Loucy (cell line): Measurements from ENCODE around the gene MARK1.

Source experiments
- H2AFZ ChIP-seq: fragments of 200-600 bp; sonication (generic); 2 replicates; pipeline ENCODE4 v1.6.0; 2016; ENCODE audit warnings: antibody characterized with exemption, mild to moderate bottlenecking, low read length, moderate library complexity
- H3F3A ChIP-seq: fragments of 200-600 bp; 2 replicates; pipeline ENCODE4 v1.6.0; 2016; ENCODE audit warnings: antibody characterized with exemption, low read depth, mild to moderate bottlenecking
- H3K27me3 ChIP-seq: fragments of 200-600 bp; sonication (generic); 2 replicates; pipeline ENCODE4 v1.6.1; 2014; ENCODE audit warnings: low read length, mild to moderate bottlenecking; ENCODE audit not compliant: insufficient read depth, poor library complexity, severe bottlenecking
- H3K36me3 ChIP-seq: fragments of 200-600 bp; sonication (generic); 2 replicates; pipeline ENCODE4 v1.6.1; 2016; ENCODE audit warnings: low read length; ENCODE audit not compliant: insufficient read depth
- H3K4me1 ChIP-seq: fragments of 200-600 bp; sonication (generic); 2 replicates; pipeline ENCODE4 v1.5.1; 2014; ENCODE audit warnings: low read length, mild to moderate bottlenecking; ENCODE audit not compliant: insufficient read depth, poor library complexity, severe bottlenecking
- H3K4me2 ChIP-seq: fragments of 200-600 bp; sonication (generic); 2 replicates; pipeline ENCODE4 v1.6.0; 2014; ENCODE audit warnings: antibody characterized with exemption, low read length, low read depth, mild to moderate bottlenecking; ENCODE audit not compliant: poor library complexity, severe bottlenecking
- H3K4me3 ChIP-seq: fragments of 200-600 bp; sonication (generic); 2 replicates; pipeline ENCODE4 v1.5.1; 2014; ENCODE audit warnings: low read length, mild to moderate bottlenecking, mixed read lengths; ENCODE audit not compliant: poor library complexity, severe bottlenecking
- H3K79me2 ChIP-seq: fragments of 200-600 bp; sonication (generic); 2 replicates; pipeline ENCODE4 v1.6.1; 2014; ENCODE audit warnings: low read length; ENCODE audit not compliant: insufficient read depth
- H3K9ac ChIP-seq: fragments of 200-600 bp; sonication (generic); 2 replicates; pipeline ENCODE4 v1.6.0; 2014; ENCODE audit warnings: mild to moderate bottlenecking, low read depth, low read length, moderate library complexity; ENCODE audit not compliant: poor library complexity, severe bottlenecking
- H3K9me2 ChIP-seq: fragments of 200-600 bp; sonication (generic); replicated peaks from 2 replicates; pipeline ENCODE4 v1.6.1; 2016; ENCODE audit warnings: low read depth, low read length, mixed read lengths
- H3K9me3 ChIP-seq: fragments of 200-600 bp; sonication (generic); 2 replicates; pipeline ENCODE4 v1.6.1; 2014; ENCODE audit warnings: mild to moderate bottlenecking, antibody characterized with exemption, low read length, low read depth; ENCODE audit not compliant: insufficient read depth
- H4K20me1 ChIP-seq: fragments of 200-600 bp; sonication (generic); 2 replicates; pipeline ENCODE4 v1.6.0; 2014; ENCODE audit warnings: antibody characterized with exemption, low read length, mild to moderate bottlenecking; ENCODE audit not compliant: insufficient read depth, poor library complexity, severe bottlenecking
- CTCF ChIP-seq: fragments of 200-600 bp; sonication (generic); conservative IDR thresholded peaks from 2 replicates; pipeline ENCODE4 v1.5.1; 2014; ENCODE audit warnings: mild to moderate bottlenecking, antibody characterized with exemption, low read length
- EZH2phosphoT487 ChIP-seq: fragments of 200-600 bp; IDR thresholded peaks from 2 replicates; pipeline ENCODE4 v1.6.1; 2018; ENCODE audit warnings: antibody characterized with exemption, mild to moderate bottlenecking, moderate library complexity, borderline replicate concordance

Gene MARK1

DNA sequence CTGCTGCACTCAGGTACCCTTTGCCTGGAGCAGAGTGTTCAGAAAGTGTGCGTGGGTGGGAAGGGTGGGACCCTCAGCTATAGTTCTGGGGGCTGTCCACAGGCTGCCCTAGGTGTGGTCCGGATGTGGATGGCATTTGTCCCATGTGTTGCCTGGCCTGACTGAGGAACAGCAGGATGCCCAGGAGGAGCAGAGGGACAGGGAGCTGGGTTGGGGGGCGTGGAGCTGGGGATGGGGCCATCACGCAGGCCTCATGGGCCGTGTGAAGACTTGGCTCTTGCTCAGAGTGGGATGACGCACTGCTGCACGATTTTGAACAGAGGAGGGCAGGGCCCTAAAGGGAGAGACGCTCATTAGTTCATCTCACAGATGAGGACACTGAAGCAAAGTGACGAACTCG lies 179.2 kb downstream of the MARK1 start:
- H3K36me3 ChIP-seq, result no peaks in the 10 kb centered on the region
- no peak overlapping the region for H3K4me2 ChIP-seq
- no peaks in the 10 kb centered on the region for H3K27me3 ChIP-seq
- no peaks in the 10 kb centered on the region for H3K9me3 ChIP-seq
- no peak overlapping the region for H3K4me3 ChIP-seq
- no peaks in the 10 kb centered on the region for H3F3A ChIP-seq
- TF ChIP-seq EZH2phosphoT487, result no peak
- TF ChIP-seq CTCF, result no peak
- H3K9ac ChIP-seq, result no peak overlapping the region
- H4K20me1 ChIP-seq, result no peaks in the 10 kb centered on the region
- no peaks in the 10 kb centered on the region for H3K9me2 ChIP-seq
- H3K79me2 ChIP-seq, result no peaks in the 10 kb centered on the region
- no peak overlapping the region for H2AFZ ChIP-seq
- H3K4me1 ChIP-seq, result no peaks in the 10 kb centered on the region

- no peaks in the 10 kb centered on the region for H3F3A ChIP-seq
- no peaks in the 10 kb centered on the region for H4K20me1 ChIP-seq
- no peak overlapping the region for H3K4me2 ChIP-seq
- H3K4me1 ChIP-seq, result no peaks in the 10 kb centered on the region
- no peaks in the 10 kb centered on the region for H3K9me2 ChIP-seq
- H2AFZ ChIP-seq, result no peak overlapping the region
- H3K27me3 ChIP-seq, result no peaks in the 10 kb centered on the region
- H3K79me2 ChIP-seq, result no peaks in the 10 kb centered on the region
- no peak for TF ChIP-seq CTCF
- no peak for TF ChIP-seq EZH2phosphoT487
- no peak overlapping the region for H3K9ac ChIP-seq
- H3K9me3 ChIP-seq, result no peaks in the 10 kb centered on the region
- no peak overlapping the region for H3K4me3 ChIP-seq
- H3K36me3 ChIP-seq, result no peaks in the 10 kb centered on the region
These were observed 180.3 kb downstream of the MARK1 start for GRCh38 chr1:220708244-220708643.

DNA sequence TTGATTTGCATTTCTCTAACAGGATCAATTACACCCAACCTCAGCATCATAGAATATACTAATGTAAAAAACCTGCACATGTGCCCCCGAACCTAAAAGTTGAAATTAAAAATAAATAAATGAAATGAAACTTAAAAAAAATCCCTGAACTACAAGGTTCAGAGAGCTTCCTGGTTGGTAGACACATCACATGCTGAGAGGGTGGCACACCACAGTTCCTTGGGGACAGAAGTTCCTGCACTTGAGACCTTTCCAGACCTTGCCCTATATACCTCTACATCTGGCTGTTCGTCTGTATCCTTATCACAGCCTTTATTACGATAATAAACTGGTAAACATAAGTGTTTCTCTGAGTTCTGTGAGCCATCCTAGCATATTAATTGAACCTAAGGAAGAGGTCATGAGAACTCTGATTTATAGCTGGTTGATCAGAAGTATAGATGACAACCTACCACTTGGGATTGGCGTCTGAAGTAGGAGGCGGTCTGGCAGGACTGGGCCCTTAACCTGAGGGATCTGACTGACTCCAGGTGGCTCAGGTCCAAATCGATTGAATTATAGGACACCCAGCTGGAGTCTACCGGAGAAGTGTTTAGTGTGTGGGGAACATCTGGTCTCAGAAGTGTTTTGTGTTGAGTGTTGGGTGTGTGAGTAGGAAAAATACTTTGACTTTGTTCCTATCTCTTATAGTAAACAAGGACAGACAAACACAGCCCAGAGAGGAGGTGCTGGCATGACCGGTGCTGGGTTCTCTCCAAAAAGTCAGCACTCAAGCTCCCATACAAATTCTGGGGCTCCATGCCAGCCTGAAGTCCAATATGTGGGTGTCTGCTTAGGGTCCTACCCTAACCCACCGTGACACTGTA lies 181.2 kb downstream of the MARK1 start:
- TF ChIP-seq CTCF, result no peak
- no peak for TF ChIP-seq EZH2phosphoT487
- no peaks in the 10 kb centered on the region for H3K79me2 ChIP-seq
- H2AFZ ChIP-seq, result no peak overlapping the region
- no peaks in the 10 kb centered on the region for H4K20me1 ChIP-seq
- H3K36me3 ChIP-seq, result no peaks in the 10 kb centered on the region
- no peaks in the 10 kb centered on the region for H3K4me1 ChIP-seq
- no peaks in the 10 kb centered on the region for H3K27me3 ChIP-seq
- no peak overlapping the region for H3K4me2 ChIP-seq
- no peak overlapping the region for H3K4me3 ChIP-seq
- H3F3A ChIP-seq, result no peaks in the 10 kb centered on the region
- no peak overlapping the region for H3K9ac ChIP-seq
- no peaks in the 10 kb centered on the region for H3K9me2 ChIP-seq
- no peaks in the 10 kb centered on the region for H3K9me3 ChIP-seq
